ENCODE results near the gene ABLIM3.

The ABLIM3 gene

DNA sequence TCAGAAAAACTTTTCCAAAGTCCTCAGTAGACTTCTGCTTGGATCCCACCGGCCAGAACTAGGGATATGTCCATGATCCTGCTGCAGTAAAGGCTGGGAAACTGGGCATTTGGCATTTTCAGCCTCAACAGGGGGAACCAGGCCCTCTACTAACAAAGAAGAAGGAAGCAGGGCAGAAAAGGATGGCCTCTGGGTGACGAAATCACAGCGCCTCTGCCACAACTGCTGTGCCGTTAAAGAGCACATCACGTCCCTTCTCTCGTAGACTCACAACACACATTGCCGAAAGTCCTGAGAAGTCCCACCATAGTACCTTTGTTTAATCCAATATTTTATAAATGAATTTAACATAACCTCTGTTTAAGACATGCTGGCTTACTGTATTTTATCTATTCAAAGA is 120.0 kb downstream of the ABLIM3 start:
- TF ChIP-seq, protein P1, sequence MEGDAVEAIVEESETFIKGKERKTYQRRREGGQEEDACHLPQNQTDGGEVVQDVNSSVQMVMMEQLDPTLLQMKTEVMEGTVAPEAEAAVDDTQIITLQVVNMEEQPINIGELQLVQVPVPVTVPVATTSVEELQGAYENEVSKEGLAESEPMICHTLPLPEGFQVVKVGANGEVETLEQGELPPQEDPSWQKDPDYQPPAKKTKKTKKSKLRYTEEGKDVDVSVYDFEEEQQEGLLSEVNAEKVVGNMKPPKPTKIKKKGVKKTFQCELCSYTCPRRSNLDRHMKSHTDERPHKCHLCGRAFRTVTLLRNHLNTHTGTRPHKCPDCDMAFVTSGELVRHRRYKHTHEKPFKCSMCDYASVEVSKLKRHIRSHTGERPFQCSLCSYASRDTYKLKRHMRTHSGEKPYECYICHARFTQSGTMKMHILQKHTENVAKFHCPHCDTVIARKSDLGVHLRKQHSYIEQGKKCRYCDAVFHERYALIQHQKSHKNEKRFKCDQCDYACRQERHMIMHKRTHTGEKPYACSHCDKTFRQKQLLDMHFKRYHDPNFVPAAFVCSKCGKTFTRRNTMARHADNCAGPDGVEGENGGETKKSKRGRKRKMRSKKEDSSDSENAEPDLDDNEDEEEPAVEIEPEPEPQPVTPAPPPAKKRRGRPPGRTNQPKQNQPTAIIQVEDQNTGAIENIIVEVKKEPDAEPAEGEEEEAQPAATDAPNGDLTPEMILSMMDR (IDR thresholded peaks at IDR 0.05; ENCODE audit: low read depth, low read length), result no peak
- in situ Hi-C loops (cut with HindIII; ENCODE audit: low sequenced_read_pairs), result no loop called here
- DNase-seq (ENCODE audit: low read depth, low spot score), result no peak

DNA sequence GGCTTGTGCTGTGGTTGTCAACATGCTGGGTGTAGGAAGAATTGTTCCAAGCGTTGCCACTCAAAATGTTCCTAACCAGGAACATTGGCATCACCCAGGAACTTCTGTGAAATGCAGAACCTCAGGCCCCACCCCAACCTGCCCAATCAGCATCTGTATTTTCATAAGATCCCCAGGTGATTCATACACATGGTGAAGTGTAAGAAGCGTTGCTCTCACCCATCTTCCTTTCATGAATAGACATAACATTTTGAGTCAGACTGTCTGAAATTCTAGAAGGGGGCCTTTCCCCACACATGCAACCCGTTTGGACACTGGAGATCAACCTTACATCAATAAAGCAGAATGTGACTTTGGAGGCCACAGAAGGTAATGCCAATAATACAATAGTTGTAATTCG is 121.0 kb downstream of the ABLIM3 start:
- DNase-seq (ENCODE audit: low read depth, low spot score), result no peak
- in situ Hi-C loops (cut with HindIII; ENCODE audit: low sequenced_read_pairs), result no loop called here
- no peak overlapping the region for H3K4me3 ChIP-seq (ENCODE audit: low read depth, low read length)
- TF ChIP-seq, protein P1 (IDR thresholded peaks at IDR 0.05; ENCODE audit: low read depth, low read length), result no peak

More for the DNA sequence above, 120.0 kb downstream of the ABLIM3 start:
- no peak overlapping the region for H3K4me3 ChIP-seq (ENCODE audit: low read depth, low read length)

DNA sequence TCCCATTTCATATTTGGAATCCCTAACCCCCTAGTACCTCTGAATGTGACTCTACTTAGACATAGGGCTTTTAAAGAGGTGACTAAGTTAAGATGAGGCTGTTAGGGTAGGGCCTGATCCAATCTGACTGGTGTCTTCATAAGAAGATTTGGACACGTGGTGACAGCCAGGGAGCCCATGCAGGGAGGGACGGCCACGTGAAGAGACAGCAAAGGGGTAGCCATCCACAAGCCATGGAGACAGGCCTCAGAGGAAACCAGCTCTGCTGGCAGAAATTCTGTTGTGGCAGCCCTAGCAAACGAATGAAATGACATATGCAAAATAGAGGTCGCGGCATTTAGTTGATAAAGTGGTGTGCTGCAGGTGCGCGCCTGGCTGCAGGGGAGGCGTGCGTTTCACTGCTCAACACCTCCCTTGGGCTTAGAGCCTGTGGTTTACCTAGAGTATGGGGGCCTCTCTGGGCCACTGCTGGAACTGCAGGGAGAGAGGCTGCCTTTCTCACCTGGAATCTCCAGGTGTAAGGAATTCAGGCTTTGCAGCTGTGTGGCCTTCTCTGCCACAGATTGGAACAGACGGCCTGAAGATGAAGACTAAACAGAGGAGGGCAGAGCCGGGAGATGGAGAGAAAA is 123.3 kb downstream of the ABLIM3 start:
- TF ChIP-seq, protein P1 (IDR thresholded peaks at IDR 0.05; ENCODE audit: low read depth, low read length), result peak; percentile 60
- DNase-seq (ENCODE audit: low read depth, low spot score), result no peak
- H3K4me3 ChIP-seq (ENCODE audit: low read depth, low read length), result no peak overlapping the region
- in situ Hi-C loops (cut with HindIII; ENCODE audit: low sequenced_read_pairs), result no loop called here

DNA sequence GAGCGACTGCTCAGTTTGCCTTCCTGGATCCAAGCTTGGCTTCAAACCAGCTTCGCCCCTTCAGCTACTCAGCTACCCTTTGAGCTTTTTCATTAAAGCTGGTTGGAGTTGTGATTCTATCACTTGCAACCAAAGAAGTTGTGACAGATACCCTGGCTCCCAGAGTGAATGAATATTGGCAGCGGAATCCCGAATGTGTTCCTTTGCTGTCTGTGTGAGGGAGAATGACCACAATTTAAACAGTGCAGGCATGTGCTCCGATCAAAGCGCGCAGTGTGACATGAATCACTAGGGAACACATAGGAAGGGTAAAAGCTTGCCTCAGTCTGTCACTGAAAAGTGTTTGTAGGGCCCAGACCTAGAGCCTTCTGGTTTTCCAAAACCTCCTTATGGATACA is 123.8 kb downstream of the ABLIM3 start:
- in situ Hi-C loops (cut with HindIII; ENCODE audit: low sequenced_read_pairs), result no loop called here
- no peak overlapping the region for H3K4me3 ChIP-seq (ENCODE audit: low read depth, low read length)
- DNase-seq (ENCODE audit: low read depth, low spot score), result no peak
- TF ChIP-seq, protein P1 (IDR thresholded peaks at IDR 0.05; ENCODE audit: low read depth, low read length), result no peak

DNA sequence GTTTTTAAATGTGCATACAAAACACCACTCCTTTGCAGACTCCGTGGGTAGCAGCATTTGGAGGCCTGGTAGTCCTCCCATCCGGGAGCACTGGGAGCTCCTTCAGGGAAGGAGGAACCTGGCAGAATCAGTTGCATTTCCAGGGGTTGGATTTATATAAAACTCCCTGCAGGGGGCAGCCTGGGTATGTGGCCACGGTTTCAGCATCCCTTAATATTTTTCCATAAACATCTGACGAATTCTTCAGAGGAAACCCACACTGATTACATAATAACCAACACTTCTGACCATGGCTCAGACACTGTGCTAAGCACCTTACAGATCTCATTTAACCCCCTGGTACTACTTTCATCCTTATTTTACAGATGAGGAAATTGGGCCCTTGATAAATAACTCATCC is 124.3 kb downstream of the ABLIM3 start:
- DNase-seq (ENCODE audit: low read depth, low spot score), result peak; percentile 48
- H3K4me3 ChIP-seq (ENCODE audit: low read depth, low read length), result no peak overlapping the region
- TF ChIP-seq, protein P1 (IDR thresholded peaks at IDR 0.05; ENCODE audit: low read depth, low read length), result peak; percentile 47
- in situ Hi-C loops (cut with HindIII; ENCODE audit: low sequenced_read_pairs), result no loop called here

DNA sequence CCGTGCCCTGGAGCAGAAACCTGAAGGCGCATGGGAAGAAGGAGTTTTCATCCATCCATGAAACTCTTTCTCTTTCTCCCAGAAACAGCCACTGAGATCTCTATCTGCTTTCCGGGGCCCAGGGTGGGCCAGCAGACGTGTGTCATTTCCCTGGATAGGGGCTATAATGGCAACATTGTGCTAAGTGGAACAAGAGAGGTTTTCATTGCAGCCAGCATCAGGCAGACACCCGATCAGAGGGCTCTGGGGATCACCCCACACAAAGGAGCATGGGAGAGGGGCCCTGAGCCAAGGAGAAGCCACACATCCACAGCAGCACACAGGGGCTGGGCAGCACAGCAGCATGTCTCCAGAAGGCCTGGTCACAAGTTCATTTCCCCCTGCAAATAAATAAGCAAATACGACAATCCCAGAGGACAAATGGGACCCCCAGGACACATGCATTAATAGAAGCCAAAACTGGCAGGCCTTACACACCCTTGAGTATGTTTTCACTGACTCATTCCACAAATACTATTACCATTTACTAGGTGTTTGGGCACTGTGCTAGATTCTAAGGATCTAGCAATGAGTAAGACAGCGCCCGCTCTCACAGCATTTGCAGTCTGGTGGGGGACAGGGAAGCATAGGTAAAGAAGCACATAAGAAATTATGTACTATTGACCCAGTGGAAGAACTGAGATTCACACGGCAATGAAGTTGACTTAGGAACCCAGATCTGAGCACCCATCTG is 126.1 kb downstream of the ABLIM3 start:
- no peak for DNase-seq (ENCODE audit: low read depth, low spot score)
- in situ Hi-C loops (cut with HindIII; ENCODE audit: low sequenced_read_pairs), result no loop called here
- H3K4me3 ChIP-seq (ENCODE audit: low read depth, low read length), result no peak overlapping the region
- TF ChIP-seq, protein P1 (IDR thresholded peaks at IDR 0.05; ENCODE audit: low read depth, low read length), result no peak

All from astrocyte of the spinal cord (primary cell).